HG03025 (cell line): ENCODE results near the gene STARD9.

ENCODE experiments used
- ATAC-seq: cut with Tn5 transposase; IDR thresholded peaks from one replicate; pipeline ENCODE4 v1.9.1; 2021; ENCODE audit warnings: mild to moderate bottlenecking, moderate library complexity; ENCODE audit not compliant: unreplicated experiment, low FRiP score

STARD9 gene

DNA sequence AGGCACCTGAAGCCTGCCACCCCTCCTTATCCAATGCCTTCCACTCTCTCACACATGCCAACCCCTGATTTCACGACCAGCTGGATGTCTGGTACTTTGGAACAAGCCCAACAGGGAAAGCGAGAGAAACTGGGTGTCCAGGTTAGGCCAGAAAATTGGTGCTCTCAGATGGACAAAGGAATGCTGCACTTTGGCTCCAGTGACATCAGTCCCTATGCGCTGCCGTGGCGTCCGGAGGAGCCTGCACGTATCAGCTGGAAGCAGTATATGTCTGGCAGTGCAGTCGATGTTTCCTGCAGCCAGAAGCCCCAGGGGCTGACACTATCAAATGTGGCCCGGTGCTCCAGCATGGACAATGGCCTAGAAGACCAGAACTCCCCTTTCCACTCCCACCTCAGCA lies 116.4 kb downstream of the STARD9 start:
- ATAC-seq, result no peak

DNA sequence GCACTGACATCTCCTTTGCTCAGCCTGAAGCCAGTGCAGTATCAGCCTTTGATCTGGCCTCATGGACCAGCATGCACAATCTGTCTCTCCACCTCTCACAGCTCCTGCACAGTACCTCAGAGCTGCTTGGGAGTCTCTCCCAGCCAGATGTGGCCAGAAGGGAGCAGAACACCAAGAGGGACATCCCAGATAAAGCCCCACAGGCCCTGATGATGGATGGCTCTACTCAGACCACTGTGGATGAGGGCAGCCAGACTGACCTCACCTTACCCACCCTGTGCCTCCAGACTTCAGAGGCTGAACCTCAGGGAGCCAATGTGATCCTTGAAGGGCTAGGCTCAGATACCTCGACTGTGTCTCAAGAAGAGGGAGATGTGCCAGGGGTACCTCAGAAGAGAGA lies 117.1 kb downstream of the STARD9 start:
- ATAC-seq, result no peak

DNA sequence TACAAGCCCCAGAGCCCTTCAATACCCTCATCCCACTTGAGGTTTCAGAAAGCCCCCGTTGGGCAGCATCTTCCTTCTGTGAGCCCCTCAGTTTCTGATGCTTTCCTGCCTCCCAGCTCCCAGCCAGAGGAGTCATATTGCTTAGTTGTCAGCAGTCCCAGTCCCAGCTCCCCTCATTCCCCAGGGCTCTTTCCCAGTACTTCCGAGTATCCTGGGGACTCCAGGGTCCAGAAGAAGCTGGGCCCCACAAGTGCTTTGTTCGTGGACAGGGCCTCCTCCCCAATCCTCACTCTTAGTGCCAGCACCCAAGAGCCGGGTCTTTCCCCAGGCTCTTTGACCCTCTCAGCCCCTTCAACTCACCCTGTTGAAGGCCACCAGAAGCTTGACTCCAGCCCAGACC lies 117.6 kb downstream of the STARD9 start:
- ATAC-seq, result no peak

GRCh38 chr15:42693496-42693895 lies 118.1 kb downstream of the STARD9 start:
- ATAC-seq, result no peak

DNA sequence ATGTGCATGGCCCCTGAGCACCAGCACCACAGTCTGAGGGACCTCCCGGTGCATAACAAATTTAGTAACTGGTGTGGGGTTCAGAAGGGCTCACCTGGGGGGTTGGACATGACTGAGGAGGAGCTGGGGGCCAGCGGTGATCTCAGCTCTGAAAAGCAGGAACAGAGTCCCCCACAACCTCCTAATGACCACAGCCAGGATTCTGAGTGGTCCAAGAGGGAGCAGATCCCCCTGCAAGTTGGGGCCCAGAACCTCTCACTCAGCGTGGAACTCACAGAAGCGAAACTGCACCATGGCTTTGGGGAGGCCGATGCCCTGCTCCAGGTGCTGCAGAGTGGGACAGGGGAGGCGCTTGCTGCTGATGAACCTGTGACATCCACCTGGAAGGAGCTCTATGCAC lies 118.5 kb downstream of the STARD9 start:
- no peak for ATAC-seq

DNA sequence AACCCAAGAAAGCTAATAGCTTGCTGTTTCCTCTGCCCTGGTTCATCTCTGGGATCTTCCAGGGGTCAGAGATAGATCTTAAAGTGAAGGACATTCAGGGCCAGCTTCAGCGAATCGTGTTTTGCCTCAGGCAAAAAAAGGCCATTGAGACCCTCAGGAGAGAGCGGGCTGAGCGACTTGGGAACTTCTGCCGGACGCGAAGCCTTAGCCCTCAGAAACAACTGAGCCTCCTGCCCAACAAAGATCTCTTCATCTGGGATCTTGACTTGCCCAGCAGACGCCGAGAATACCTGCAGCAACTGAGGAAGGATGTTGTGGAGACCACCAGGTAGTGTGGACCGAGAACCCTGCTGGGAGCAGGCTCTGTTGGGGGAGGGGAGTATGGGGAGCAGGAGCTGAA lies 119.0 kb downstream of the STARD9 start:
- no peak for ATAC-seq

DNA sequence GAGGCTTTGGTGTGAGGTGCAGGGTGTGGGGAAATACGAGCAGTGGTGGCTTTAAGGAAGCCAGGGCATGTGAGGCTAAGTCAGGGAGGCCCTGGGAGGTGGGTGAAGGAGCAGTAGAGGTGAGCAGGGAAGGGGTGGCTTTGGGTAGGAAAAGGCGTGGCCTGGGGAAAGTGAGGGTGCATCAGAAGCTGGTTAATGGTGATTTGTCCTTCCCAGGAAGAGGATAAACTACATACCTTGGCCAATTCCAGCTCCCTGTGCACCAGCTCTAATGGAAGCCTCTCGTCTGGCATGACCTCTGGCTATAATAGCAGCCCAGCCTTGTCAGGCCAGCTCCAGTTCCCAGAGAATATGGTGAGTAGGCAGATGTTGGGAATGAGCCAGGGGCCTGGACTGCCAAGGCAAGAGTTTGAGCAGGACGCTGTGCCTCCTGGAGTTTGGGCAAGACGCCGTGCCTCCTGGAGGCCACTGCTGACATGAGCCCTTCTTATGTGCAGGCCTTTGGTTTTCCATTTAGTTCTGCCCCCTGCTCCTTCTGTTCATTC lies 120.2 kb downstream of the STARD9 start:
- no peak for ATAC-seq

- no peak for ATAC-seq
Observed at GRCh38 chr15:42696626-42697025, 121.2 kb downstream of the STARD9 start.

DNA sequence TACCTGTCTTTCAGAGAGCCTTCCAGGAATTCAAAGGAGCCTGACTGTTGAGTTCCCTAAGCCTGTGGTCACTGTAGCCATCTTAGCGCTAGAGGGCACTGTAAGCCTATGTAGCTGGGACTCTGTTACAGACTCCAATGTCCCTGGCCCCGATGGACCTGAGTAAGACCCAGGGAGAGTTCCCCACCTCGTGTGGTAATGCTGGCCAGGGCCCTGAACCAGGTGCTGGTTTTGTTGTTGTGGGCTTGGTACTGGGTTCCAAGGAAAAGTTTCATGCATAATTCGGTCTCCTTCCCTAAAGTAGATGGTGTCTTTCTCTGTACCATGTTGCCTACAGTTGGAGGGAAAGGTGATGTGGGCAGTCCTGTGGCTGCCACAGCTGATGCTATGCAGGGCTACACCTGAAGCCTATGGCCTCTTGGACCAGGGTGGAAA lies 129.1 kb downstream of the STARD9 start:
- ATAC-seq, result no peak

- no peak for ATAC-seq
Observed at GRCh38 chr15:42705336-42705735, 129.9 kb downstream of the STARD9 start.

- no peak for ATAC-seq
Observed at GRCh38 chr15:42707068-42707467, 131.7 kb downstream of the STARD9 start.

DNA sequence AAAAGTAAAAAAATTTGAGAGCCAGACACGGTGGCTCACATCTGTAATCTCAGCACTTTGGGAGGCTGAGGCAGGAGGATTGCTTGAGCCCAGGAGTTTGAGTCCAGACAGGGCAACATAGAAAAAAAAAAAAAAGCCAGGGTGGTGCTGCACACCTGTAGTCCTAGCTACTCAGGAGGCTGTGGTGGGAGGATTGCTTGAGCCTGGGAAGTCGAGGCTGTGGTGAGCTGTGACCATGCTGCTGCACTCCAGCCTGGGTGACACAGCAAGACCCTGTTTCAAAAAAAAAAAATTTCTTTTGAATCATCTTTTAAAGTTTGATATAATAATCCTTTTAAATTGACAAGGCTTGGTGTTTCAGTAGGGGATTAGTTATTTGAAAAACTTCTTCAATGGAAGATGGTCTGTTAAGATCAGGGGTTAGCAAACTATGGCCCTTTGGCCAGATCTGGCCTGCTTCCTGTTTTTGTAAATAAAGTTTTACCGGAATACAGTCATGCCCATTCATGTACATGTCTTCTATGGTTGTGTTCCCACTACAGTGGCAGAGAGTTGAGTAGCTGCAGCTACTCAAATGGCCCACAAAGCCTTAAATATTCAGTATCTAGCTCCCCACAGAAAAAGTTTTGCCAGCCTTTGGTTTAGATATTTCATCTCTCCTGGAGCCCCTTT lies 132.6 kb downstream of the STARD9 start:
- no peak for ATAC-seq

DNA sequence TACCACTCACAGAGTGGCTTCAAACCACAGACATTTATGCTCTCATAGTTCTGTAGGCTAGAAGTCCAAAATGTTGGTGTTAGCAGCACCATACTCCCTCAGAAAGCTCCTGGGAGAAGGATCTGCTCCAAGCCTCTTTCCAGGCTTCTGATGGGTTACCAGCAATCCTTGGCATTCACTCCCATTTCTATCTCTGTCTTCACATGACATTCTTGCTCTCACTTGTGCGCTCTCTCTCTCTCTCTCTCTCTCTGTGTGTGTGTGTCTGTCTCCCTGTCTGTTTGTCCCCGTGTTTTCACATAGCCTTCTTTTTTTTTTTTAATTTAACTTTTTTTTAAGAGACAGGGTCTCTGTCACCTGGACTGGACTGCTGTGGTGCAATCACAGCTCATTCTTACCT lies 135.3 kb downstream of the STARD9 start:
- no peak for ATAC-seq

GRCh38 chr15:42711746-42712145 lies 136.3 kb downstream of the STARD9 start:
- ATAC-seq, result no peak

GRCh38 chr15:42712584-42712983 lies 137.2 kb downstream of the STARD9 start:
- ATAC-seq, result no peak

- no peak for ATAC-seq
Observed at GRCh38 chr15:42716125-42716524, 140.7 kb downstream of the STARD9 start.

DNA sequence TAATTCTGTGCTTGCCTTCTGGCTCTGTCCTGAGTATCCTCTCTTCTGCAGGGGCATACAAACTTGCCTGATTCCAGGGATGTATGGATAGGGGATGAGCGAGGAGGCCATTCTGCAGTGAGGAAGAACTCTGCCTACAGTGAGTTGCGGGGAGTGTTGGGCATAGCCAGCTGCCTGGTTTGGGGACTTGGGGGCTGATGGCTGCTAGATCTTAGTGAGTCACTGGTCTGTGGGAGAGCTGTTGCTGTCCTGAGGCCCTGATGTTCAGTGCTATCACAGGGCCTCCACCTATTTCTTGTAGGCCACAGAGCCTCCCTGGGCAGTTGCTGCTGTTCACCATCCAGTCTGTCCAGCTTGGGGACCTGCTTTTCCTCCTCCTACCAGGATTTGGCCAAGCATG lies 141.2 kb downstream of the STARD9 start:
- no peak for ATAC-seq

GRCh38 chr15:42719043-42719442 lies 143.6 kb downstream of the STARD9 start:
- ATAC-seq, result no peak

- ATAC-seq, result no peak
Observed at GRCh38 chr15:42720071-42720470, 144.7 kb downstream of the STARD9 start.

DNA sequence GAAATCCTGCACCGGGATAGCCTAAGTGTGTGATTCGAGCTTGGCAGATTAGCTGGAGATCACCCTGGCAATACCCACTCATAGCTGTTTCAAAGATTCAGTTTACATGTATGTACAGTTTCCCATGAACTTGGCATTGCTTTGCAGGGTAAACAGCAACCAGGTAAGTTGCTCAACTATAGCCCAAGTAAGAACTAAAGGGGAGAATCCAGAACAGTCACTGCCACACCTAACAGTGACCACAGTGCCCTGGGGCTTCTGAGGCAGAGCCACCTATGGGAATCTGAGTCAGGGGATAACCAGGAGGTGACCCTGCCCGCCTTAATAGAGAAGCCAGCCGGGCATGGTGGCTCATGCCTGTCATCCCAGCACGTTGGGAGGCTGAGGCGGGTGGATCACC lies 145.6 kb downstream of the STARD9 start:
- no peak for ATAC-seq

DNA sequence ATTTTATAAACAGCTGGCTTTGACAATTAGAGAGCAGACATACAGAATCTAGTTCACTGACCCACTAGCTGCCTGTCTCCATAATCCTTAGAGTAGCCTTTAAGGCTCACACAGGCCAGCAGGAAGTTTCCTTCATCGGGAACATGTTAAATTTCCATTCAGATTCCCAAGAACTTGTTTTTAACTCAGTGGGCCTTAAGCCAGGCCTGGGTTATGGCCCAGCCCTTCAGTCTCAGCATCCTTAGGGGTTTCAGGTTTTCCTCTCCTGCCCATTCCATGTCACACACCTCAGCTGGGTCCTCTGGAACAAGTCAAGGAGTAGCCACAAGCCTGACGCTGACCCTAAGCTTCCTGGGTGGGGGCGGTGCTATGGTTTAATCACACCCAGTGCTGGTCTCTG lies 146.5 kb downstream of the STARD9 start:
- no peak for ATAC-seq

DNA sequence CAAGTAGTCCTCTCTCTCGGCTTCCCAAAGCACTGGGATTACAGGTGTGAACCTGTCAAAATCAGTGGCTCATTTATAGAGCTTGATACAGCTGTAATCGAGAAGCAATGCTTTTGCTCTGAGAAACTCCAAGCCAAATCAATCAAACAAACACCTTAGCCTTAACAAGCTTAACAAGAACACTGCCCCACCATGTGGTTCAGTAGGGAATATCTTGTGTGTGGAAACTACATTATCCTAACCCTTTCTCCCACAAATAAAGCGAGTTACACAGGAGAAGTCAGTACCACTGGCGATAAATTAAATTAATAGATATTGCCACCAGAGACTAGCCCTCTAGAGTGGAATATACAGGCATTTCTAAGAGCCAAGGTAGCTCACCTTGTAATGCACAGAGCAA lies 147.7 kb downstream of the STARD9 start:
- ATAC-seq, result no peak

DNA sequence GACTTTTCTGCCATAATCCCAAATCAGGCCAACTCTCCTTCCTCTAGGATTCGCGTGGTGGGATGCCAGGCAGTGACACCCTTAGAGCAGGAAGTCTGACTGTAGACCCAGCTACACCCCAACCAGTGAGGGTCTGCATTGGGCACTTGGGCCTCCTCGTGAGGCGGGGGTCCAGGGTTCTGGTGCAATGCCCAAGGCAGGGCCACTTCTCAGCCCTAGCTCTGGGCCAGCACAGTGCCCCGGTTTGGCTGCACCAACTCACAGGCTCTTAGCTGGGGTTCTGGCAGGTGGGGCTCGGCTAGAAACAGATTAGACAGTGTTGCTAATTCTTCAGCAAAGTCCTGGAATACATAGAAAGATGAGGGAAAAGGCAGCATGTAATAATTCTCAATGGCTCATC lies 148.9 kb downstream of the STARD9 start:
- no peak for ATAC-seq
